DND-41 (cell line): ENCODE results near the gene CCDC171.

Source experiments
- CTCF ChIP-seq: IDR thresholded peaks from 2 replicates; pipeline ENCODE4 v1.5.1; 2012; ENCODE audit warnings: borderline replicate concordance, low read length, moderate library complexity, mild to moderate bottlenecking; ENCODE audit not compliant: poor library complexity, severe bottlenecking; ENCODE audit errors: extremely low read depth
- EZH2 ChIP-seq: IDR thresholded peaks from 3 replicates; pipeline ENCODE4 v1.6.1; 2012; ENCODE audit warnings: borderline replicate concordance, low read depth, mild to moderate bottlenecking, moderate library complexity, low read length, inconsistent platforms; ENCODE audit not compliant: severe bottlenecking

DNA sequence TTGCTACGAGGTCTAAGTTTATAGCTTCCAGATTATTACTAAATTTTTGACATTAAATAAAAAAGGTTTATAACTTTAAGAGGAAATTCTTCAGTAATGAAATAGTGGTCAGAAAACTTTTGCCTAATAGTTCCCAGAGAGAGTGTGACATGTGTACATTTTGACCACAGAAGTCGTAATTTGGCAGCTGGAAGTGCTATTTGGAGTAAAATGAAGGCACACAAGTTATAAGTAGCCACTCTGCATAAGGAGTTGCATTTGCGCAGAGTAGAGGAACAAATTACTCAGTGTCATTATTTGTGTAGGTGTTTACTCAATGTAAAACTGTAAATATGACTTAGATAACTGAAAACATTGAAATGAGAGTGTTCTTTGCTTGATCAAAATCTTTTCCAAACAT, 408.4 kb downstream of the CCDC171 start:
- TF ChIP-seq CTCF (no peak), EZH2 (no peak)
